Activated CD8-positive, alpha-beta memory T cell treated with anti-CD3 and anti-CD28 coated beads, Interleukin-2, amount 10 ng/mL, durations not matched to agents 7 days and 5 days (primary cell): ENCODE data around the gene TAF3. TPM values are rescaled to one million over a fixed set of nuclear protein-coding genes. Genes with fewer than 3 reads are reported as not detected.

ENCODE experiments used
- ATAC-seq: fragments of 150-1000 bp; cut with Tn5 transposase; one replicate; pipeline ENCODE4 v1.10.0; 2021; ENCODE audit warnings: moderate library complexity
- CTCF ChIA-PET: fragments of 350-600 bp; sonication (Branson Sonifier 250); formaldehyde crosslinking; loops from one replicate; lab custom pipeline; 2021; ENCODE audit warnings: antibody characterized with exemption; lab: Charles Lee
- DNase-seq: peaks from one replicate; pipeline ENCODE4 v3.0.0-alpha.2; 2020
- H3K27ac Mint-ChIP-seq: one replicate; pipeline ENCODE4 v1.8.0; 2021; ENCODE audit warnings: mild to moderate bottlenecking, mixed read lengths
- H3K27me3 Mint-ChIP-seq: one replicate; pipeline ENCODE4 v1.8.0; 2021; ENCODE audit warnings: mixed read lengths
- H3K36me3 Mint-ChIP-seq: one replicate; pipeline ENCODE4 v1.8.0; 2021; ENCODE audit warnings: mild to moderate bottlenecking, mixed read lengths
- H3K4me1 Mint-ChIP-seq: one replicate; pipeline ENCODE4 v1.8.0; 2021; ENCODE audit warnings: mixed read lengths
- H3K4me3 Mint-ChIP-seq: one replicate; pipeline ENCODE4 v1.8.0; 2021; ENCODE audit warnings: mild to moderate bottlenecking, moderate library complexity, mixed read lengths
- H3K9me3 Mint-ChIP-seq: one replicate; pipeline ENCODE4 v1.8.0; 2022; ENCODE audit warnings: low read depth, mixed read lengths
- total RNA-seq, 2 experiments: library from RNA; stranded (reverse); gene quantifications; one replicate each; pipeline ENCODE4 v1.2.3, GENCODE V29; 2021

Gene TAF3
- total RNA-seq, 2 experiments from 2014 or later: 15.6 to 15.8 TPM

GRCh38 chr10:8049865-8050555 is 231.7 kb downstream of the TAF3 start:
- H3K27me3 Mint-ChIP-seq: peaks cover 60% of the 10 kb centered on the region
- H3K36me3 Mint-ChIP-seq: peaks cover 1% of the 10 kb centered on the region

GRCh38 chr10:8050556-8051108 is 232.3 kb downstream of the TAF3 start:
- Mint-ChIP-seq H3K36me3 (peaks cover 7% of the 10 kb centered on the region), H3K4me1 (peaks cover 45% of the 10 kb centered on the region), H3K9me3 (no peaks in the 10 kb centered on the region), H3K4me3 (peak overlapping the region; percentile 66), H3K27me3 (peaks cover 54% of the 10 kb centered on the region), H3K27ac (peak overlapping the region; percentile 57)
- CTCF ChIA-PET: interaction anchor here (1.4 kb wide), 1 partner anchor 10 kb away, joined by 3 read pairs; no protein-coding TSS in a partner anchor
- ATAC-seq: no peak
- DNase-seq: no peak

More at GRCh38 chr10:8049865-8050555, 231.7 kb downstream of the TAF3 start:
- DNase-seq (no peak), ATAC-seq (no peak)
- H3K4me3 Mint-ChIP-seq: peak overlapping the region; percentile 66
- no peak overlapping the region for H3K27ac Mint-ChIP-seq
- H3K4me1 Mint-ChIP-seq: peaks cover 52% of the 10 kb centered on the region
- CTCF ChIA-PET: interaction anchor here (1.2 to 2.3 kb wide), 2 partner anchors 10 kb away, joined by 3 to 9 read pairs; no protein-coding TSS in a partner anchor
- no peaks in the 10 kb centered on the region for H3K9me3 Mint-ChIP-seq

DNA sequence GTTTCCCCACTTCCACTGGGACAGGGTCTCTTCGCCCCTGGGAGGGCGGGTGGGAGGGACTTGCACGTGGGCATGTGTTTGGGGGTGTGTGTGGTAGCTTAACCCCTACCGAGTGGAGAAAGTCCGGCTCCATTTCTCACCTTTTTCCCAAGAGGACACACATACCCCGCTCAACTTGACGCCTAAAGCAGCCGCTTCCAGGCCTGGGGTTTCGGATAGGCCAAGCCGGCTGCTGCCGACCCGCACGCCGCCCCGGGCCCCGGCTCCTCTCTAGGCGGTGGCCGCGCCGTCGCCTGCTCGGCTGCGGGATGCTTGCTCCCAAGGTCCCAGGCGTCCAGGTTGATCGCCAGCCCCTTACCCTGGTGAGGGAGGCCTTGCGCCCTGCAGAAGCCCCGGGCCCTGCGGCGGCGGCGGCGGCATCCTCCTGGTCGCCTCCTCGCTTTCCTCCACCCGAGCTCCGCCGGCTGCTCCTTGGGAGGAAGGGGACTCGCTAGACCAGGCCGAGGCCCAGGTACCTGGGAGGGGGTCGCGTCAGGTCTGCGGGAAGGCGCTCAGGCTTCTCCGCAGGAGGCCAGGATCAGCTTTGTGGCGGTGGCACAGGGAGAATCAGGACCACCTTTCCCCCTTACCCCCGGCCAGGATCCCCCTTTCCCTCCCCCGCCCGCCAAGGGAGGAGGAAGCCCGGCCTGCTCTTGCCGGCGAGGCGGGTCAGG is 233.0 kb downstream of the TAF3 start:
- Mint-ChIP-seq H3K27ac (no peak overlapping the region), H3K4me1 (peaks cover 39% of the 10 kb centered on the region), H3K27me3 (peaks cover 47% of the 10 kb centered on the region), H3K4me3 (peak overlapping the region; percentile 66), H3K36me3 (peaks cover 7% of the 10 kb centered on the region), H3K9me3 (no peaks in the 10 kb centered on the region)
- DNase-seq: no peak
- CTCF ChIA-PET: interaction anchor here (1.4 kb wide), 1 partner anchor 11 kb away, joined by 3 read pairs; no protein-coding TSS in a partner anchor
- ATAC-seq: no peak

DNA sequence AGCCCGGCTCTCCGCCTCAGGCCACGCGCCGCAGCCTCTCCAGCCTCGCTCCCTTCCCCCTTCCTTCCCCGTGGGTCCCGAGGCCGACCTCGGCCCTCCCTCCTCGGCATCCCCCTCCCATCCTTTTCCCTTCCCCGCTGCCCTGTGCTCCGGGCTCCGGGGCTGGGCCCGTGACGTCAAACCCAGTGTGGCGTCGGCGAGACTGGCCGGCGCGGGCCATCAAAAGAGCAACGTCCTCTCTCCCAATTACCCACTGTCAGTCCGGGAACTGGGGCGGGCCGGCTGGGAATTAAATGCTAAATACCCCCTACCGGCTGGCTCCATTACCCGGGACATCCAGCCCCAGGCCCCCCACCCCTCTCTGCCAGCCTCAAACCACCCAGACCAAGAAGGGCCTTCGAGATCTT is 233.5 kb downstream of the TAF3 start:
- Mint-ChIP-seq H3K36me3 (peaks cover 13% of the 10 kb centered on the region), H3K4me3 (peak overlapping the region; percentile 91), H3K9me3 (no peaks in the 10 kb centered on the region), H3K27ac (peak overlapping the region; percentile 76), H3K27me3 (peaks cover 42% of the 10 kb centered on the region), H3K4me1 (peaks cover 37% of the 10 kb centered on the region)
- CTCF ChIA-PET: interaction anchor here (1.3 to 1.7 kb wide), 4 partner anchors 12 to 421 kb away, joined by 3 to 6 read pairs (median 4); no protein-coding TSS in a partner anchor
- ATAC-seq (no peak), DNase-seq (no peak)

- Mint-ChIP-seq H3K4me1 (peaks cover 35% of the 10 kb centered on the region), H3K4me3 (peak overlapping the region; percentile 91), H3K27ac (peak overlapping the region; percentile 94), H3K27me3 (peaks cover 36% of the 10 kb centered on the region), H3K9me3 (no peaks in the 10 kb centered on the region), H3K36me3 (peaks cover 19% of the 10 kb centered on the region)
- no peak for DNase-seq
- CTCF ChIA-PET: interaction anchor here (0.5 to 1.7 kb wide), 10 partner anchors 9 to 424 kb away, joined by 3 to 6 read pairs (median 4); no protein-coding TSS in a partner anchor
- no peak for ATAC-seq
These were observed 234.1 kb downstream of the TAF3 start for GRCh38 chr10:8052341-8052955.

DNA sequence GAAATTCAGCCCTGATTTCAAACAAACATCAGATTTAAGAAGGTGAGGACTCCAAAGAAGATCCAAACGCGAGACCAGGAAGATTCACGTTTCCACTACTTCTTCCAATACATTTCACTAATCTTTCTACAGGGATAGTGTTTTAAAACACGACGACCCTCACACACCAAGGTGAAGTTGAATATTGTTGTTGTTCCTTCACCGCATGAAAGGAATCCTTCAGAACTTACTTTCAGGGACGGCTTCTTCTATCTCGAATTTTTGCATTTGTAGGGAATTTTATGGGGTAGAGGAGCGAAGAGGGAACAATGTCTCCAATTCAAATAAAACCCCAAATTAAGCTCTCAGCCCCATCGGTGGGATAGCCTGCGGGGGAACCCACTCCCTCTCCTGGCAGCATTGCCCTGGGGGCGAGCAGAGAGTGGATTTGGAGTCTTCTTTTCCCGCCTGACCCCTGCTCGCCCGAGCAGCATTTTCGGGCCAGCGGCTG is 234.7 kb downstream of the TAF3 start:
- DNase-seq (no peak), ATAC-seq (no peak)
- Mint-ChIP-seq H3K9me3 (no peaks in the 10 kb centered on the region), H3K27ac (peak overlapping the region; percentile 94), H3K36me3 (peaks cover 25% of the 10 kb centered on the region), H3K4me1 (peaks cover 35% of the 10 kb centered on the region), H3K27me3 (peaks cover 30% of the 10 kb centered on the region), H3K4me3 (peak overlapping the region; percentile 91)
- CTCF ChIA-PET: interaction anchor here (0.5 to 1.7 kb wide), 10 partner anchors 8 to 424 kb away, joined by 3 to 6 read pairs (median 4); no protein-coding TSS in a partner anchor

DNA sequence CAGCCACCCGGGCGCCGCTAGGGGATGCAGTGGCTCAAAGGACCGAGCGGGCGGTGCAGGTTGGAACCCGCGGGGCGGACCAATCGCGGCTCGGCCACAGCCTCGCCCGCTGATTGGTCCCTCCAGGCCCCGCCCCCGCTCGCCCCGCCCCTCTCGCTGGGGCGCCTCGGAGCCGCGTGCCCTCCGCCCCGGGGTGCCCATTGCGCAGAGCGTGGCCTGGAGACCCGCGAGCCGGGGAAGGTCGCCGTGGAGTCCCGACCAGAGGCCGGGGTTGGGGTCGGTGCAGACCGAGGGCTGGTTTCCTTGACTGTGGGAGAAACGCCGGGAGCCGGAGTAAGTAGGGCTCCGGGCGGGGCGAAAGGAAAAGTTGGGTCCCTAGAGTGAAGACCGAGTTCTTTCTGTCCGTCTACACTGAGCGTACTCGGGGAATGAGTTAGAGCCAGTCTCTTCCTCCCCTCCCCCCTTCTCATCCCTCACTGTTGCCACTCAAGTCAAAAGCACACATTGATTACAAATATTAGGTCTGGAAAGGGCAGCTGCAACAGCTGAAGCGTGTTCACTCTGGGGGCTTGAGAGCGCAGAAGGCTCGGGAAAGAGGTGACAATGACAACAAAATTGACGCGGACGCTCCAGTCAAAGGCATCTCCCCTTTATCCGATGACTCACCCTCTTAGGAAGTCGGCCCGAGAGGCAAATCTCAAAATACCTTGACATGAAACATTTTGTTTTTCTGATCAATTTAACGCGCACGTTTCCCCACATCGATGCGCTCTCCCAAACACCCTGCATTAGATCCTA is 235.3 kb downstream of the TAF3 start:
- Mint-ChIP-seq H3K4me3 (peak overlapping the region; percentile 91), H3K4me1 (peaks cover 37% of the 10 kb centered on the region), H3K36me3 (peaks cover 31% of the 10 kb centered on the region), H3K27me3 (peaks cover 24% of the 10 kb centered on the region), H3K27ac (peak overlapping the region; percentile 94), H3K9me3 (no peaks in the 10 kb centered on the region)
- DNase-seq (peak; percentile 95), ATAC-seq (peak; percentile 66)
- CTCF ChIA-PET: interaction anchor here (0.7 to 1.7 kb wide), 7 partner anchors 11 to 419 kb away, joined by 3 to 5 read pairs (median 4); no protein-coding TSS in a partner anchor

DNA sequence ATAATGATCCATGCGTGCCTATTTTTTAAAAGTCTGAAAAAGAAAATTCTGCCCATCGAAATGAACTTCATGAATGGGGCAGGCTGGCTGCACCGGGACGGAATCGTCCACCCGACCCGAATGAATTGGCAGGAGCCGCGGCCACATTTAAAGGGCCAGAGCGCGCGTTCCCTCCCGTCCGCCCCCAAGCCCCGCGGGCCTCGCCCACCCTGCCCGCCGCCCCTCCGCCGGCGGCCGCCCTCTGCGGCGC is 235.9 kb downstream of the TAF3 start:
- Mint-ChIP-seq H3K9me3 (no peaks in the 10 kb centered on the region), H3K27me3 (peaks cover 18% of the 10 kb centered on the region), H3K36me3 (peaks cover 36% of the 10 kb centered on the region), H3K4me3 (peak overlapping the region; percentile 91), H3K27ac (peak overlapping the region; percentile 94), H3K4me1 (peaks cover 37% of the 10 kb centered on the region)
- CTCF ChIA-PET: interaction anchor here (0.7 kb wide), 1 partner anchor 320 kb away, joined by 3 read pairs; no protein-coding TSS in a partner anchor
- ATAC-seq (no peak), DNase-seq (no peak)

DNA sequence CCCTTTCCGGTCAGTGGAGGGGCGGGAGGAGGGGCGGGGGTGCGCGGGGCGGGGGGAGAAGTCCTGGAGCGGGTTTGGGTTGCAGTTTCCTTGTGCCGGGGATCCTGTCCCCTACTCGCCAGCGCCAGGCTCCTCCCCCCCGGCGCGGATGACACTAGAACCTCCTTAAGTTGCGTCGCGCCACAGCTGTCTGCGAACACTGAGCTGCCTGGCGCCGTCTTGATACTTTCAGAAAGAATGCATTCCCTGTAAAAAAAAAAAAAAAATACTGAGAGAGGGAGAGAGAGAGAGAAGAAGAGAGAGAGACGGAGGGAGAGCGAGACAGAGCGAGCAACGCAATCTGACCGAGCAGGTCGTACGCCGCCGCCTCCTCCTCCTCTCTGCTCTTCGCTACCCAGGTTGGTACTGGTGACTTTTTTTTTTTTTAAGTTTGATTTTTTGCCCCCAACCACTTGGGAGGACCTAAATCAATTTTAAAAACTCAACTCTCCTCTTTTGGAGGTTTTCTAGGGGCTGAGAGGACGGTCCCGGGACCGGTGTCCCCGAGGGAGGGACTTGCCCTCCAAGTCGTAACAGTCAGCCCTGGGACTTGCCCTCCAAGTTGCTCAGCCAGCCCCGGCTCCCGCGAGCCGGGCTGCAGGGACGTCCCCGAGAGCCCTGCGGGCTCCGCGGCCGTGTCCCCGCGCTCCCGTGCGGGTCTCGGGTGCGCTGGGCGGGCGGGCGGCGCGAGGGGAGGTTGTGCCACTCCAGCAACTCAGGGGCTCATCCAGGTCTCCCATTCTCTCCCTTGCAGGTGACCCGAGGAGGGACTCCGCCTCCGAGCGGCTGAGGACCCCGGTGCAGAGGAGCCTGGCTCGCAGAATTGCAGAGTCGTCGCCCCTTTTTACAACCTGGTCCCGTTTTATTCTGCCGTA is 236.4 kb downstream of the TAF3 start, which contains the start of gene GATA3:
Gene GATA3 (plus strand): TSS at position 195 of the 914 bp plus-strand sequence. CDS start 968 bp downstream, outside the sequence.
- Mint-ChIP-seq H3K36me3 (peaks cover 42% of the 10 kb centered on the region), H3K27ac (peak within 1 kb of the TSS; percentile 96), H3K9me3 (no peaks in the 10 kb centered on the region), H3K4me1 (peaks cover 42% of the 10 kb centered on the region), H3K27me3 (peaks cover 17% of the 10 kb centered on the region), H3K4me3 (peak within 1 kb of the TSS; percentile 91)
- ATAC-seq (peak; percentile 67), DNase-seq (peak; percentile 93)
- CTCF ChIA-PET: interaction anchor here (0.7 kb wide), 1 partner anchor 319 kb away, joined by 3 read pairs; no protein-coding TSS in a partner anchor

DNA sequence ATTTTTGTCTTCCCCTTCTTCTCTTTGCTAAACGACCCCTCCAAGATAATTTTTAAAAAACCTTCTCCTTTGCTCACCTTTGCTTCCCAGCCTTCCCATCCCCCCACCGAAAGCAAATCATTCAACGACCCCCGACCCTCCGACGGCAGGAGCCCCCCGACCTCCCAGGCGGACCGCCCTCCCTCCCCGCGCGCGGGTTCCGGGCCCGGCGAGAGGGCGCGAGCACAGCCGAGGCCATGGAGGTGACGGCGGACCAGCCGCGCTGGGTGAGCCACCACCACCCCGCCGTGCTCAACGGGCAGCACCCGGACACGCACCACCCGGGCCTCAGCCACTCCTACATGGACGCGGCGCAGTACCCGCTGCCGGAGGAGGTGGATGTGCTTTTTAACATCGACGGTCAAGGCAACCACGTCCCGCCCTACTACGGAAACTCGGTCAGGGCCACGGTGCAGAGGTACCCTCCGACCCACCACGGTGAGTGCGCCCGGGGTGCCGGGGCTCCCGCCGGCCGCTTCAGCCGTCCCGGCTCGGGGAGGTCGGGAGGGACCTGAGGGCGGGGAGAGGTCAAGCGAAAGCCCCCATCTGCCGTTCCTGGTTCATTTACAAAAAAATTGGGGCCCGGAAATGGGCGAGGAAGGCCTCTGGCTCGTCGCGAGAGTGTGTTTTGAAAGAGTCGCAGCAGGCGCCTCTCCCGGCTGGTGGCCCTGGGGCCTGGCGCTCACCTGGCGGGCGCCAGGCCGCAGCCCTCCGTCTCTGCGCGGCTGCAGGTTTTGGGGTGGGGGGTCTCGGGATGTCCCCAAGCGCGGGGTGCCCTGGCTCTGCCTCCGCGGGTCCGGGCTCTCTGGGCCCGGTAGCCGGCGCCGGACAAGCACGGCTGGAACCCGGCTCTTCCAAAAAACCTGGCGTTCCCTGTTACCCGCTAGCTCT is 237.4 kb downstream of the TAF3 start:
- Mint-ChIP-seq H3K36me3 (peaks cover 52% of the 10 kb centered on the region), H3K9me3 (no peaks in the 10 kb centered on the region), H3K4me3 (peak overlapping the region; percentile 91), H3K27ac (peak overlapping the region; percentile 96), H3K27me3 (peaks cover 18% of the 10 kb centered on the region), H3K4me1 (peaks cover 52% of the 10 kb centered on the region)
- CTCF ChIA-PET: no interaction called here
- ATAC-seq (no peak), DNase-seq (peak; percentile 66)
